ENCODE data around the gene PSMC5.
"Not testable (repeated sequence)": the region's sequence is repeated elsewhere in the genome, so short reads cannot be mapped to it uniquely, and the experiment has no call there.

Gene PSMC5

DNA sequence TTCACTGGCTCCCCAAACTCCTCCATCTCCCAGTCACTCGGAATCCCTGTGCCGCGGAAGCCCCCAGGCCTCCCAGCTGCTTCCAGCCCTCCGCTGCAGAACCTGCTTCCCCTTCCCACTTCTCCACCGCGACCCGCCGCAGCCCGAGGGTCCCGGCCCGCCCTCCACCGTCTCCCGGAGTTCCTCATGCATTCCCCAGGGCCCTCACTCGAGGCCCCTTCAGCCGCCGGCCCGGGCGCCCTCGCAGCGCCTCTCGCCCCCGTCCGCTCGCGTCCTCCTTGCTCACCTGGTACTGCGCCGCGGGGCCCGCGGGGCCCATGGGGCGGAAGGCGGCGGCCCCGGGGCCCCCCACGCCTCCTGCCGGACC, 14.9 kb downstream of the PSMC5 start:
- ATAC-seq (ENCODE audit: insufficient read depth, low read depth): peak; percentile 16

DNA sequence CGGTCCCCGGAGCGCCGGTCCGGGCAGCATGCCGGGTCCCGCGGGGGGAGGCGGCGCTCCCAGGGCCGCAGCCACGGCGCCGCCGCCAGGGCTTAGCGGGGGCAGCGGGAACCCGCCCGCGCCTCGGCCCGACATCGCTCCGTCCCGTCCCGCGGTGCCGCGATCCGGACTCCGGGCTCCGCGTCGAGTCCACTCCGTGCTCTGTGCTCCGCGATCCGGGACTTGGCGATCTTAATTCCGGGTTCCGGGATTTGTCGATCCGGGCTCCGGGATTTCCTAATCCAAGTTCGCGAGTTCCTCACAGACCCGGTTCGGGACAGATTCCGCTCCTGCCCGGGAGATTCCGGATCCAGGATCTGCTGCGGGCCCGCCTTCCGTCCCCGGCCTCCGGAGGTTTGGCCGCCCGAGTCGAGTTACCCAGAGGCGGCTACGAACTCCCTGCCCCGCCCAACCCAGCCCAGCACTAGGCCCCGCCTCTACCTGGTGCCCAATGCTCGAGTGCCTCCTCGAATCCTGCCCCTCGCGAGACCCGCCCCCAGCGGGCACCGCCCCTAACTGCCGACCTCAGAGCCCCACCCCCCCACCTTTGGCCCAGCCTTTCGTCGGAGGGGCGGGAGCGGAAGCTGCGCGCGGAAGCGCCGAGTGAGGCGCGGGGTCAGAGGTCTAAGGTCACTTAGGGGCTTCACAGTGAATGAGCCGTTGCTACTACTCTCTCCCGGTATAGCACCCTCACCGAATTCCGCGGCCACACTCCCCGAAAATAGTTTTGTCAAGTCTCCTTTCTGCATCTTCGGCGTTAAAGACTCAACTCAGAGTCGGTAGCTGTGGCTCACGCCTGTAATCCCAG, 15.5 kb downstream of the PSMC5 start, which contains the start of gene SMARCD2:
SMARCD2 (minus strand) TSS at position 146 of the 847 bp plus-strand sequence; CDS start at position 135, 11 bp downstream.
- H3K9me3 ChIP-seq (ENCODE audit: insufficient read depth, low read length, severe bottlenecking): no peaks in the 10 kb centered on the region
- peak; percentile 88 for ATAC-seq (ENCODE audit: insufficient read depth, low read depth)
- peak; percentile 99 for DNase-seq
- no peaks in the 10 kb centered on the region for H3K27me3 ChIP-seq (ENCODE audit: insufficient read depth, low read length, poor library complexity)
- H3K79me2 ChIP-seq (ENCODE audit: insufficient read depth, low read length): peaks cover 49% of the 10 kb centered on the region
- H3K36me3 ChIP-seq (ENCODE audit: insufficient read depth, low read length): peaks cover 18% of the 10 kb centered on the region
- H3K4me3 ChIP-seq (ENCODE audit: low read depth in 1 of 2, low read length in 2 of 2): peak within 1 kb of the TSS; percentile 81 to 98
- peak within 1 kb of the TSS; percentile 96 for H3K27ac ChIP-seq (ENCODE audit: low read length)
- peaks cover 39% of the 10 kb centered on the region for H4K20me1 ChIP-seq (ENCODE audit: insufficient read depth, low read length)
- H3K4me2 ChIP-seq (ENCODE audit: insufficient read depth, low read length): peak within 1 kb of the TSS; percentile 99
- peak within 1 kb of the TSS; percentile 91 for H2AFZ ChIP-seq (ENCODE audit: low read depth, low read length)
- H3K4me1 ChIP-seq (ENCODE audit: insufficient read depth, low read length): peaks cover 36% of the 10 kb centered on the region
- TF ChIP-seq, protein P1, sequence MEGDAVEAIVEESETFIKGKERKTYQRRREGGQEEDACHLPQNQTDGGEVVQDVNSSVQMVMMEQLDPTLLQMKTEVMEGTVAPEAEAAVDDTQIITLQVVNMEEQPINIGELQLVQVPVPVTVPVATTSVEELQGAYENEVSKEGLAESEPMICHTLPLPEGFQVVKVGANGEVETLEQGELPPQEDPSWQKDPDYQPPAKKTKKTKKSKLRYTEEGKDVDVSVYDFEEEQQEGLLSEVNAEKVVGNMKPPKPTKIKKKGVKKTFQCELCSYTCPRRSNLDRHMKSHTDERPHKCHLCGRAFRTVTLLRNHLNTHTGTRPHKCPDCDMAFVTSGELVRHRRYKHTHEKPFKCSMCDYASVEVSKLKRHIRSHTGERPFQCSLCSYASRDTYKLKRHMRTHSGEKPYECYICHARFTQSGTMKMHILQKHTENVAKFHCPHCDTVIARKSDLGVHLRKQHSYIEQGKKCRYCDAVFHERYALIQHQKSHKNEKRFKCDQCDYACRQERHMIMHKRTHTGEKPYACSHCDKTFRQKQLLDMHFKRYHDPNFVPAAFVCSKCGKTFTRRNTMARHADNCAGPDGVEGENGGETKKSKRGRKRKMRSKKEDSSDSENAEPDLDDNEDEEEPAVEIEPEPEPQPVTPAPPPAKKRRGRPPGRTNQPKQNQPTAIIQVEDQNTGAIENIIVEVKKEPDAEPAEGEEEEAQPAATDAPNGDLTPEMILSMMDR (IDR thresholded peaks at IDR 0.05; ENCODE audit: borderline replicate concordance, extremely low read depth, low read length, poor library complexity, severe bottlenecking): no peak
- no peak for TF ChIP-seq EZH2 (IDR thresholded peaks at IDR 0.05; ENCODE audit: borderline replicate concordance, low read depth, low read length, severe bottlenecking)
- H3K9ac ChIP-seq (ENCODE audit: low read depth, low read length): peak within 1 kb of the TSS; percentile 94

More for the DNA sequence above, 14.9 kb downstream of the PSMC5 start:
- peak overlapping the region; percentile 87 for H3K27ac ChIP-seq (ENCODE audit: low read length)
- peak overlapping the region; percentile 72 for H2AFZ ChIP-seq (ENCODE audit: low read depth, low read length)
- H3K9me3 ChIP-seq (ENCODE audit: insufficient read depth, low read length, severe bottlenecking): no peaks in the 10 kb centered on the region
- H3K27me3 ChIP-seq (ENCODE audit: insufficient read depth, low read length, poor library complexity): no peaks in the 10 kb centered on the region
- TF ChIP-seq, protein P1 (IDR thresholded peaks at IDR 0.05; ENCODE audit: borderline replicate concordance, extremely low read depth, low read length, poor library complexity, severe bottlenecking): no peak
- no peak for TF ChIP-seq EZH2 (IDR thresholded peaks at IDR 0.05; ENCODE audit: borderline replicate concordance, low read depth, low read length, severe bottlenecking)
- peak overlapping the region; percentile 94 for H3K9ac ChIP-seq (ENCODE audit: low read depth, low read length)
- H3K79me2 ChIP-seq (ENCODE audit: insufficient read depth, low read length): peaks cover 55% of the 10 kb centered on the region
- DNase-seq: peak; percentile 48
- peaks cover 36% of the 10 kb centered on the region for H3K4me1 ChIP-seq (ENCODE audit: insufficient read depth, low read length)
- peaks cover 45% of the 10 kb centered on the region for H4K20me1 ChIP-seq (ENCODE audit: insufficient read depth, low read length)
- H3K4me2 ChIP-seq (ENCODE audit: insufficient read depth, low read length): peak overlapping the region; percentile 99
- H3K4me3 ChIP-seq (ENCODE audit: low read depth in 1 of 2, low read length in 2 of 2): peak overlapping the region; percentile 69 to 98
- peaks cover 24% of the 10 kb centered on the region for H3K36me3 ChIP-seq (ENCODE audit: insufficient read depth, low read length)

DNA sequence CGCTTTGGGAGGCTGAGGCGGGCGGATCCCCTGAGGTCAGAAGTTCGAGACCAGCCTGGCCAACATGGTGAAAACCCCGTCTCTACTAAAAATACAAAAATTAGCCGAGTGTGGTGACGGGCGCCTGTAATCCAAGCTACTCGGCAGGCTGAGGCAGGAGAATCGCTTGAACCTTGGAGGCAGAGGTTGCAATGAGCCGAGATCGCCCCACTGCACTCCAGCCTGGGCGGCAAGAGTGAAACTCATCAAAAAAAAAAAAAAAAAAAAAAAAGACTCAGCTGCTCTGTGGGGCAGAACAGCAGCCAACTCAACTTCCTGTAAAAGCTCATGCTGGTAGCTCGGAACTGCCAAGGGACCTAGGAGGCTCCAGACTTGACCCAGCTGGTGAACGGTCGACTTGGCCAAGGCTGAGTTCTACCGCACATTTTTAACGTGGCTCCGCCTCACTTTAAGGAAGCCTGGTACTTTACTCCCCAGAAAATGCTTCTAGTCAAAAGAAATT, 16.2 kb downstream of the PSMC5 start:
- ATAC-seq (ENCODE audit: insufficient read depth, low read depth) (peak; percentile 4; the same call in 1 of the 3 replicates), DNase-seq (peak; percentile 61)
- peak overlapping the region; percentile 73 for H3K4me2 ChIP-seq (ENCODE audit: insufficient read depth, low read length)
- not testable (repeated sequence) for H3K27me3 ChIP-seq (ENCODE audit: insufficient read depth, low read length, poor library complexity); H3K9me3 ChIP-seq (ENCODE audit: insufficient read depth, low read length, severe bottlenecking)
- peaks cover 36% of the 10 kb centered on the region for H3K4me1 ChIP-seq (ENCODE audit: insufficient read depth, low read length)
- H3K27ac ChIP-seq (ENCODE audit: low read length): peak overlapping the region; percentile 96
- peak overlapping the region; percentile 71 for H3K9ac ChIP-seq (ENCODE audit: low read depth, low read length)
- peak overlapping the region; percentile 91 for H2AFZ ChIP-seq (ENCODE audit: low read depth, low read length)
- peaks cover 12% of the 10 kb centered on the region; the same call in 1 of the 2 replicates for H3K36me3 ChIP-seq (ENCODE audit: insufficient read depth, low read length)
- H3K79me2 ChIP-seq (ENCODE audit: insufficient read depth, low read length): peaks cover 42% of the 10 kb centered on the region
- H3K4me3 ChIP-seq (ENCODE audit: low read depth in 1 of 2, low read length in 2 of 2): peak overlapping the region; percentile 68 to 81; a peak in 3 of 4 replicates
- peaks cover 33% of the 10 kb centered on the region for H4K20me1 ChIP-seq (ENCODE audit: insufficient read depth, low read length)

All from DND-41 (cell line).